Upper lobe of left lung (tissue), 4 donors: ENCODE data around the gene NEFH.

Experiments
- EP300 ChIP-seq, 4 donors: sonication (generic); formaldehyde crosslinking; IDR thresholded peaks; one replicate each; pipeline ENCODE4 v1.5.1; 2017; ENCODE audit warnings: antibody characterized with exemption in 4 of 4, control low read depth in 2 of 4
- POLR2A ChIP-seq, 4 donors: fragments of 450-650 bp; IDR thresholded peaks; one replicate each; pipeline ENCODE4 v1.5.1; 2016 to 2017; ENCODE audit warnings: antibody characterized with exemption in 4 of 4, mild to moderate bottlenecking in 2 of 4
- POLR2AphosphoS5 ChIP-seq, 2 donors: sonication (generic); formaldehyde crosslinking; IDR thresholded peaks; one replicate each; pipeline ENCODE4 v1.5.1; 2017; ENCODE audit warnings: antibody characterized with exemption in 2 of 2
- TF ChIP-seq, protein P1 (sequence below), 6 experiments: fragments of 450-650 bp in 4 of 6; fragments of 200-600 bp in 2 of 6; sonication (generic) in 2 of 6; IDR thresholded peaks; one replicate each; pipeline ENCODE4 v1.5.1; 2016 to 2019; ENCODE audit warnings: antibody characterized with exemption in 6 of 6

DNA sequence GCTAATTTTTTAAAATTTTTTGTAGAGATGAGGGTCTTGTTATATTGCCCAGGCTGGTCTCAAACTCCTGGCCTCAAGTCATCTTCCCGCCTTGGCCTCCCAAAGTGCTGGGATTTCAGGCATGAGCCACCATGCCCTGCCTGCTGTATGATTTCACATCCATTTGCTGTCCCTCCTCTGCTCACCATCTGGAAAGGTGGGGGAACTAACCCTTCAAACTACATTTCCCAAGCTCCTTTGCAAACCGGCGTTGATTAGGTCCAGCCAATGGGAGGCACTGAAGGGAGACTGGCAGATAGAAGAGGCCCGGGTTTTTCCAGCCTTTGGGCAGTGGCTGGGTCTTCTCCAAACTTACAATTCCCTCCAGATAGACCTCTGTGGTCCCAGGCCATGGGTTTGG lies 22.3 kb upstream of the NEFH start:
- TF ChIP-seq, protein P1, sequence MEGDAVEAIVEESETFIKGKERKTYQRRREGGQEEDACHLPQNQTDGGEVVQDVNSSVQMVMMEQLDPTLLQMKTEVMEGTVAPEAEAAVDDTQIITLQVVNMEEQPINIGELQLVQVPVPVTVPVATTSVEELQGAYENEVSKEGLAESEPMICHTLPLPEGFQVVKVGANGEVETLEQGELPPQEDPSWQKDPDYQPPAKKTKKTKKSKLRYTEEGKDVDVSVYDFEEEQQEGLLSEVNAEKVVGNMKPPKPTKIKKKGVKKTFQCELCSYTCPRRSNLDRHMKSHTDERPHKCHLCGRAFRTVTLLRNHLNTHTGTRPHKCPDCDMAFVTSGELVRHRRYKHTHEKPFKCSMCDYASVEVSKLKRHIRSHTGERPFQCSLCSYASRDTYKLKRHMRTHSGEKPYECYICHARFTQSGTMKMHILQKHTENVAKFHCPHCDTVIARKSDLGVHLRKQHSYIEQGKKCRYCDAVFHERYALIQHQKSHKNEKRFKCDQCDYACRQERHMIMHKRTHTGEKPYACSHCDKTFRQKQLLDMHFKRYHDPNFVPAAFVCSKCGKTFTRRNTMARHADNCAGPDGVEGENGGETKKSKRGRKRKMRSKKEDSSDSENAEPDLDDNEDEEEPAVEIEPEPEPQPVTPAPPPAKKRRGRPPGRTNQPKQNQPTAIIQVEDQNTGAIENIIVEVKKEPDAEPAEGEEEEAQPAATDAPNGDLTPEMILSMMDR (IDR thresholded peaks at IDR 0.05) = no peak
- no peak for TF ChIP-seq POLR2A (IDR thresholded peaks at IDR 0.05)
- no peak for TF ChIP-seq POLR2AphosphoS5 (IDR thresholded peaks at IDR 0.05)
- no peak for TF ChIP-seq EP300 (IDR thresholded peaks at IDR 0.05)
